Caco-2 (cell line): ENCODE results near the gene SRP19. TPM values are rescaled to one million over a fixed set of nuclear protein-coding genes. Genes with fewer than 3 reads are reported as not detected.

ENCODE experiments used
- BruUV-seq: library from RNA; stranded (reverse); fragments of 400-500 nt; replicated peaks from 2 replicates; lab custom pipeline; 2021; lab: Mats Ljungman, UMichigan
- CTCF ChIA-PET: fragments of 300-600 bp; sonication (Branson Sonifier 250); formaldehyde crosslinking; loops from one replicate; lab custom pipeline; 2022; ENCODE audit warnings: antibody characterized with exemption; lab: Charles Lee
- POLR2A ChIA-PET: fragments of 300-600 bp; sonication (Branson Sonifier 250); formaldehyde crosslinking; loops from one replicate; lab custom pipeline; 2022; ENCODE audit warnings: antibody characterized with exemption; lab: Charles Lee
- DNase-seq, 2 experiments: peaks; one replicate each; pipeline versions ENCODE4 v3.0.0 to v3.0.0-alpha.2; 2020 to 2022
- H3K27me3 ChIP-seq: replicated peaks from 2 replicates; pipeline ENCODE4 v1.6.0; 2011; ENCODE audit warnings: low read length; ENCODE audit not compliant: control insufficient read depth, insufficient read depth
- H3K36me3 ChIP-seq: 2 replicates; pipeline ENCODE4 v1.5.1; 2011; ENCODE audit warnings: low read length; ENCODE audit not compliant: control insufficient read depth, insufficient read depth
- H3K4me1 ChIP-seq: fragments of 250-450 bp; sonication (Bioruptor Pico); 2 replicates; pipeline ENCODE4 v1.5.1; 2020; ENCODE audit warnings: mild to moderate bottlenecking
- H3K4me3 ChIP-seq: 2 replicates; pipeline ENCODE4 v1.5.1; 2011; ENCODE audit warnings: low read depth, mild to moderate bottlenecking, control low read depth, low read length
- H3K9me3 ChIP-seq: fragments of 250-450 bp; sonication (Bioruptor Pico); 2 replicates; pipeline ENCODE4 v1.5.1; 2020; ENCODE audit warnings: mild to moderate bottlenecking, moderate library complexity
- H3K27ac Mint-ChIP-seq: one replicate; pipeline ENCODE4 v1.8.0; 2022; ENCODE audit warnings: mixed read lengths; ENCODE audit not compliant: unreplicated experiment
- H3K27me3 Mint-ChIP-seq: one replicate; pipeline ENCODE4 v1.8.0; 2022; ENCODE audit warnings: mixed read lengths; ENCODE audit not compliant: insufficient read depth, unreplicated experiment
- H3K36me3 Mint-ChIP-seq: one replicate; pipeline ENCODE4 v1.8.0; 2022; ENCODE audit warnings: mild to moderate bottlenecking, mixed read lengths; ENCODE audit not compliant: insufficient read depth, unreplicated experiment
- H3K4me1 Mint-ChIP-seq: one replicate; pipeline ENCODE4 v1.8.0; 2022; ENCODE audit warnings: low read depth, mixed read lengths; ENCODE audit not compliant: unreplicated experiment
- H3K4me3 Mint-ChIP-seq: one replicate; pipeline ENCODE4 v1.8.0; 2022; ENCODE audit warnings: mild to moderate bottlenecking, moderate library complexity, mixed read lengths; ENCODE audit not compliant: unreplicated experiment
- H3K9me3 Mint-ChIP-seq: one replicate; pipeline ENCODE4 v1.8.0; 2022; ENCODE audit warnings: mixed read lengths; ENCODE audit not compliant: unreplicated experiment
- CTCF ChIP-seq, 2 experiments: fragments of 200-600 bp in 1 of 2; IDR thresholded peaks; 1 replicate in 1 of 2; 2 replicates in 1 of 2; pipeline versions ENCODE4 v1.5.1 to v1.8.0; 2011 to 2022; ENCODE audit warnings: antibody characterized with exemption in 1 of 2, control low read depth in 1 of 2, inconsistent platforms in 1 of 2, low read depth in 1 of 2, low read length in 1 of 2, mild to moderate bottlenecking in 1 of 2, moderate library complexity in 1 of 2; ENCODE audit not compliant: insufficient read depth in 1 of 2, severe bottlenecking in 1 of 2, unreplicated experiment in 1 of 2
- intact Hi-C: fragments of 100-400 bp; cut with micrococcal nuclease; formaldehyde crosslinking; loops from one replicate; pipeline ENCODE4 v1.10.0; 2022; ENCODE audit not compliant: unreplicated experiment
- total RNA-seq: library from RNA; stranded (reverse); gene quantifications from 2 replicates; pipeline ENCODE4 v1.2.3, GENCODE V29; 2022

SRP19 gene
- total RNA-seq, 1 experiment from 2014 or later, result 65.1 TPM

DNA sequence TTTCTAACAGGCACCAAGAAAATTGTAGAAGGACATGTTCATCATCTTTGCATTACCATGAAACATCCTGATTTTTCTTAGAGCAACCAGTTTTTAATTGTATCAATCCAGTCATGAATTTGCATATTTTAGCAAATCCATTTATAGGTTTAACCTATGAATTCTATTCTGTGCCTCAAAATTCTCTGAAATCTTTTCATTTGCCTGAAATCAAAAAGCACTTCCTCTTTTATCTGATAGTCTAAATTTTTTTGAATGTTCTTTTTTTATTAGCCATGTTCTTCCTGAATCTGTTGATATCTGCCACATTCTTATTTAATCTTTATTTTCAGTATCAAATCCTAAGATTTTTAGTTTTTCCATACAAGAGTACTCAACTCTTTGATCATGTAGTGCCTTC, 36.9 kb upstream of the SRP19 start:
- no TSS peak for BruUV-seq
- ChIA-PET CTCF (no interaction called here), POLR2A (no interaction called here)
- no peak for DNase-seq
- TF ChIP-seq CTCF (IDR thresholded peaks at IDR 0.05; ENCODE audit: insufficient read depth in 1 of 2, low read depth in 1 of 2, low read length in 1 of 2, severe bottlenecking in 1 of 2, unreplicated experiment in 1 of 2), result no peak
- no peak overlapping the region for H3K27ac Mint-ChIP-seq
- H3K36me3 Mint-ChIP-seq, result peaks cover 17% of the 10 kb centered on the region
- Histone ChIP-seq H3K9me3 (no peaks in the 10 kb centered on the region), H3K4me3 (no peak overlapping the region), H3K36me3 (peaks cover 2% of the 10 kb centered on the region), H3K4me1 (peaks cover 9% of the 10 kb centered on the region; the same call in 1 of the 2 replicates), H3K27me3 (no peaks in the 10 kb centered on the region)
- H3K9me3 Mint-ChIP-seq, result peaks cover 10% of the 10 kb centered on the region
- intact Hi-C loops, result no loop called here
- peaks cover 12% of the 10 kb centered on the region for H3K4me1 Mint-ChIP-seq
- H3K27me3 Mint-ChIP-seq, result no peaks in the 10 kb centered on the region
- H3K4me3 Mint-ChIP-seq, result no peak overlapping the region

GRCh38 chr5:112830378-112830777, 30.7 kb upstream of the SRP19 start:
- POLR2A ChIA-PET, result no interaction called here
- no TSS peak for BruUV-seq
- H3K36me3 Mint-ChIP-seq, result peaks cover 12% of the 10 kb centered on the region
- DNase-seq, result no peak
- no peaks in the 10 kb centered on the region for H3K4me1 ChIP-seq
- no peaks in the 10 kb centered on the region for H3K9me3 Mint-ChIP-seq
- no peak overlapping the region for H3K27ac Mint-ChIP-seq
- CTCF ChIA-PET, result no interaction called here
- H3K4me1 Mint-ChIP-seq, result no peaks in the 10 kb centered on the region
- intact Hi-C loops, result no loop called here
- H3K4me3 ChIP-seq, result no peak overlapping the region
- no peaks in the 10 kb centered on the region for H3K9me3 ChIP-seq
- no peaks in the 10 kb centered on the region for H3K27me3 Mint-ChIP-seq
- H3K27me3 ChIP-seq, result no peaks in the 10 kb centered on the region
- H3K36me3 ChIP-seq, result no peaks in the 10 kb centered on the region; the same call in 1 of the 2 replicates
- TF ChIP-seq CTCF (IDR thresholded peaks at IDR 0.05; ENCODE audit: insufficient read depth in 1 of 2, low read depth in 1 of 2, low read length in 1 of 2, severe bottlenecking in 1 of 2, unreplicated experiment in 1 of 2), result no peak
- H3K4me3 Mint-ChIP-seq, result no peak overlapping the region

- Histone ChIP-seq H3K9me3 (no peaks in the 10 kb centered on the region), H3K4me3 (no peak overlapping the region), H3K4me1 (no peaks in the 10 kb centered on the region), H3K36me3 (no peaks in the 10 kb centered on the region), H3K27me3 (no peaks in the 10 kb centered on the region)
- H3K9me3 Mint-ChIP-seq, result no peaks in the 10 kb centered on the region
- CTCF ChIA-PET, result interaction anchor here (0.7 kb wide), 1 partner anchor 142 kb away, joined by 6 read pairs; no protein-coding TSS in a partner anchor
- no peaks in the 10 kb centered on the region for H3K4me1 Mint-ChIP-seq
- no peak for TF ChIP-seq CTCF (IDR thresholded peaks at IDR 0.05; ENCODE audit: insufficient read depth in 1 of 2, low read depth in 1 of 2, low read length in 1 of 2, severe bottlenecking in 1 of 2, unreplicated experiment in 1 of 2)
- H3K27me3 Mint-ChIP-seq, result no peaks in the 10 kb centered on the region
- POLR2A ChIA-PET, result no interaction called here
- H3K36me3 Mint-ChIP-seq, result peaks cover 17% of the 10 kb centered on the region
- no peak for DNase-seq
- H3K4me3 Mint-ChIP-seq, result no peak overlapping the region
- BruUV-seq, result no TSS peak
- intact Hi-C loops, result no loop called here
- no peak overlapping the region for H3K27ac Mint-ChIP-seq
Measured at GRCh38 chr5:112833971-112834370, 27.1 kb upstream of the SRP19 start.
